Spleen (tissue), 7 donors: ENCODE measurements around the gene SNX30.

Experiments
- CTCF ChIP-seq, 11 experiments: fragments of 200-600 bp in 7 of 11; fragments of 450-650 bp in 4 of 11; sonication (generic) in 4 of 11; IDR thresholded peaks in 8 of 11; conservative IDR thresholded peaks in 3 of 11; 1 replicate in 7 of 11; 2 replicates in 4 of 11; pipeline versions ENCODE4 v1.4.0 to v1.8.0; 2016 to 2021; ENCODE audit warnings: antibody characterized with exemption in 11 of 11, inconsistent platforms in 4 of 11, mild to moderate bottlenecking in 1 of 11
- POLR2A ChIP-seq, 3 donors: fragments of 450-650 bp; IDR thresholded peaks; one replicate each; pipeline ENCODE4 v1.5.1; 2017; ENCODE audit warnings: antibody characterized with exemption in 3 of 3, mild to moderate bottlenecking in 1 of 3
- donor health status: DM: no; HTN: no; CAD: no; lungs with moderate emphysema.
- donor health status: DM: no; HTN: no; CAD: no.
- donor health status: DM: no; HTN: no; CAD: no.

GRCh38 chr9:112755675-112756074 lies 5.1 kb downstream of the SNX30 start:
- TF ChIP-seq CTCF (IDR thresholded peaks at IDR 0.05 in 8 of 11, conservative IDR thresholded peaks at IDR 0.05 in 3 of 11), result no peak
- no peak for TF ChIP-seq POLR2A (IDR thresholded peaks at IDR 0.05)
